Measurements from ENCODE around the gene TIPARP. TPM values are rescaled to one million over a fixed set of nuclear protein-coding genes. Genes with fewer than 3 reads are reported as not detected.

TIPARP gene
- total RNA-seq, 1 experiment from 2014 or later: 15.8 TPM

DNA sequence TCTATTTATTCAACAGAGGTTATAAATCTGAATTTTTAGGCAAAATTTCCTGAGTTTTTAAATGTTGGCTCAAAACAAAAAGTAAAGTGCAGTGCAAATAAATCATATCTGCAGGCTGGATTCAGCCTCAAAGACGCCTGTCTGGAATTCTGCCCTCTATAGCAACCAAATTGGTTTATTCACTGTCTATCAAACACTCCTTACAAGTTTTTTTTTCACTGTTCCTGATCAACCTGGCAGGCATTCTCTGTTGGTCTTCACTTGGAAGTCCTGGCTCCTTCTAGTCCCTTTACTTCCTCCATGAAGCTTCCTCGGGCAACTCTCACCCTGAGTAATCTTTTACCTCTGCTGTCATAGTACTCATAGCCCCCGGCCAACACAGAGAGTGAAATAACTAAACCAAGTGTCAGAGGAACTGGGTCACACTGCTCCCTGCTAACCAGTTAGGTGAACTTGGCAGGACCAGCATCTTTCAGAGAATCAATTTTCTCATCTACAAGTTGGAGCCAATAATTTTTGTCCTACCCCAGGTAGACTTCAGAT lies 36.8 kb upstream of the TIPARP start:
- no peak overlapping the region for H3K27ac Mint-ChIP-seq (ENCODE audit: unreplicated experiment)
- intact Hi-C loops (cut with micrococcal nuclease; ENCODE audit: unreplicated experiment): no loop called here
- Histone ChIP-seq H3K4me3 (ENCODE audit: low read depth, low read length) (no peak overlapping the region), H3K4me1 (no peaks in the 10 kb centered on the region), H3K9me3 (no peaks in the 10 kb centered on the region), H3K27me3 (replicated peaks; ENCODE audit: control insufficient read depth, insufficient read depth, low read length) (no peaks in the 10 kb centered on the region), H3K36me3 (ENCODE audit: control insufficient read depth, insufficient read depth, low read length) (no peaks in the 10 kb centered on the region)
- no peak overlapping the region for H3K4me3 Mint-ChIP-seq (ENCODE audit: unreplicated experiment)
- DNase-seq: no peak
- ChIA-PET POLR2A (no interaction called here), CTCF (no interaction called here)
- TF ChIP-seq, protein P1, sequence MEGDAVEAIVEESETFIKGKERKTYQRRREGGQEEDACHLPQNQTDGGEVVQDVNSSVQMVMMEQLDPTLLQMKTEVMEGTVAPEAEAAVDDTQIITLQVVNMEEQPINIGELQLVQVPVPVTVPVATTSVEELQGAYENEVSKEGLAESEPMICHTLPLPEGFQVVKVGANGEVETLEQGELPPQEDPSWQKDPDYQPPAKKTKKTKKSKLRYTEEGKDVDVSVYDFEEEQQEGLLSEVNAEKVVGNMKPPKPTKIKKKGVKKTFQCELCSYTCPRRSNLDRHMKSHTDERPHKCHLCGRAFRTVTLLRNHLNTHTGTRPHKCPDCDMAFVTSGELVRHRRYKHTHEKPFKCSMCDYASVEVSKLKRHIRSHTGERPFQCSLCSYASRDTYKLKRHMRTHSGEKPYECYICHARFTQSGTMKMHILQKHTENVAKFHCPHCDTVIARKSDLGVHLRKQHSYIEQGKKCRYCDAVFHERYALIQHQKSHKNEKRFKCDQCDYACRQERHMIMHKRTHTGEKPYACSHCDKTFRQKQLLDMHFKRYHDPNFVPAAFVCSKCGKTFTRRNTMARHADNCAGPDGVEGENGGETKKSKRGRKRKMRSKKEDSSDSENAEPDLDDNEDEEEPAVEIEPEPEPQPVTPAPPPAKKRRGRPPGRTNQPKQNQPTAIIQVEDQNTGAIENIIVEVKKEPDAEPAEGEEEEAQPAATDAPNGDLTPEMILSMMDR (IDR thresholded peaks at IDR 0.05; ENCODE audit: insufficient read depth in 1 of 2, low read depth in 1 of 2, low read length in 1 of 2, severe bottlenecking in 1 of 2, unreplicated experiment in 1 of 2): no peak
- H3K9me3 Mint-ChIP-seq (ENCODE audit: unreplicated experiment): no peaks in the 10 kb centered on the region
- no peaks in the 10 kb centered on the region for H3K27me3 Mint-ChIP-seq (ENCODE audit: insufficient read depth, unreplicated experiment)
- H3K36me3 Mint-ChIP-seq (ENCODE audit: insufficient read depth, unreplicated experiment): no peaks in the 10 kb centered on the region
- H3K4me1 Mint-ChIP-seq (ENCODE audit: low read depth, unreplicated experiment): no peaks in the 10 kb centered on the region
- BruUV-seq (replicated peaks): no TSS peak

DNA sequence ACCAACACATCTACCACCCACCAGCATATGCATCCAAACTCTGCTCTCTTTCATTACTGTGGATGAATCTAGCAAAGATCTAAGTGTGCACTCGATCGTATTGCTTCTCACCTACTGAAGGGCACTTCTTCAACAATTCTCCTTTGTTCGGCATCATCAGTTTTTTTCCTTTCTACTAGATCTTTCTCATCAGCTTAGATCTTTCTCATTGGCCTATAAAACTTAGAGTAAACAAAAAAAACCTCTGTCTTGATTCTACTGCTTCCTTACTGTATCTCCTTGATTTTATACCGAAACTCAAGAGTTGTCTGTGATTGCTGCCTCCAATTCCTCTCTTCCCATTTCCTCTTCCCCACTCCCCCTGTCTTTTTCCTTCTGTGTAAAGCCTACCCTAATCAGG lies 36.1 kb upstream of the TIPARP start:
- no peak overlapping the region for H3K4me3 Mint-ChIP-seq (ENCODE audit: unreplicated experiment)
- Histone ChIP-seq H3K27me3 (replicated peaks; ENCODE audit: control insufficient read depth, insufficient read depth, low read length) (no peaks in the 10 kb centered on the region), H3K4me1 (no peaks in the 10 kb centered on the region), H3K4me3 (ENCODE audit: low read depth, low read length) (no peak overlapping the region), H3K36me3 (ENCODE audit: control insufficient read depth, insufficient read depth, low read length) (no peaks in the 10 kb centered on the region), H3K9me3 (no peaks in the 10 kb centered on the region)
- no TSS peak for BruUV-seq (replicated peaks)
- ChIA-PET POLR2A (no interaction called here), CTCF (no interaction called here)
- DNase-seq: no peak
- TF ChIP-seq, protein P1 (IDR thresholded peaks at IDR 0.05; ENCODE audit: insufficient read depth in 1 of 2, low read depth in 1 of 2, low read length in 1 of 2, severe bottlenecking in 1 of 2, unreplicated experiment in 1 of 2): no peak
- H3K4me1 Mint-ChIP-seq (ENCODE audit: low read depth, unreplicated experiment): no peaks in the 10 kb centered on the region
- no peaks in the 10 kb centered on the region for H3K9me3 Mint-ChIP-seq (ENCODE audit: unreplicated experiment)
- H3K27me3 Mint-ChIP-seq (ENCODE audit: insufficient read depth, unreplicated experiment): no peaks in the 10 kb centered on the region
- H3K27ac Mint-ChIP-seq (ENCODE audit: unreplicated experiment): no peak overlapping the region
- intact Hi-C loops (cut with micrococcal nuclease; ENCODE audit: unreplicated experiment): no loop called here
- no peaks in the 10 kb centered on the region for H3K36me3 Mint-ChIP-seq (ENCODE audit: insufficient read depth, unreplicated experiment)

DNA sequence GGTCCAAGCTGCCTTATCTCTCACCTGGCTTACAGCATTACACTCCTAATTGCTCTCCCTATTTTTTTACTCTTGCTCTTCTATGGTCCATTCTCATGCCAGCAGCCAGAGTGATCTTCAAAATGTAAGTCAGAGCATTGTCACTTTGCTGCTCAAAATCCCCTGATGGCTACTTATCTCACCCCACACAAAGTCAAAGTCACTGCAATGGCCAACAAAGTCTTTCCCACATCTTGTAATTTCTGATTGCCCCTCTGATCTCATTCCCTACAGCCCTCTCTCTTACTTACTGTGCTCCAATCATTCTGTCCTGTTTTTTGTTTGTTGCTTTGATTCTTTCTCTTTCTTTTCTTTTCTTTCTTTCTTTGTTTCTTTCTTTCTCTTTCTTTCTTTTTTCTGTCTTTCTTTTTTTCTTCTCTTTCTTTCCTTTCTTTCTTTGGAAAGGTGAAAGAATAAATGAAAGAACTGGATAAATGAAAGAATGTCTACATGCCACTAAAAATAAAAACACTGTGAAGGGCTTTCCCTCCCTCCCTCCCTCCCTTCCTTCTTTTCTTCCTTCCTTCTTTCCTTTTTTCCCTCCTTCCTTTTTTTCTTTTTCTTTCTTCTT lies 34.9 kb upstream of the TIPARP start:
- intact Hi-C loops (cut with micrococcal nuclease; ENCODE audit: unreplicated experiment): no loop called here
- Histone ChIP-seq H3K36me3 (ENCODE audit: control insufficient read depth, insufficient read depth, low read length) (no peaks in the 10 kb centered on the region), H3K4me3 (ENCODE audit: low read depth, low read length) (no peak overlapping the region), H3K27me3 (replicated peaks; ENCODE audit: control insufficient read depth, insufficient read depth, low read length) (no peaks in the 10 kb centered on the region), H3K4me1 (no peaks in the 10 kb centered on the region), H3K9me3 (no peaks in the 10 kb centered on the region)
- Mint-ChIP-seq H3K27me3 (ENCODE audit: insufficient read depth, unreplicated experiment) (no peaks in the 10 kb centered on the region), H3K4me3 (ENCODE audit: unreplicated experiment) (no peak overlapping the region), H3K36me3 (ENCODE audit: insufficient read depth, unreplicated experiment) (no peaks in the 10 kb centered on the region), H3K27ac (ENCODE audit: unreplicated experiment) (no peak overlapping the region), H3K4me1 (ENCODE audit: low read depth, unreplicated experiment) (peaks cover 7% of the 10 kb centered on the region), H3K9me3 (ENCODE audit: unreplicated experiment) (no peaks in the 10 kb centered on the region)
- BruUV-seq (replicated peaks): no TSS peak
- POLR2A ChIA-PET: no interaction called here
- TF ChIP-seq, protein P1 (IDR thresholded peaks at IDR 0.05; ENCODE audit: insufficient read depth in 1 of 2, low read depth in 1 of 2, low read length in 1 of 2, severe bottlenecking in 1 of 2, unreplicated experiment in 1 of 2): no peak
- DNase-seq: no peak
- CTCF ChIA-PET: no interaction called here
